ENCODE results near the gene CAMTA1. TPM values are rescaled to one million over a fixed set of nuclear protein-coding genes. Genes with fewer than 3 reads are reported as not detected.
A peak's percentile ranks its signal among the peaks of the same experiment; 100 is the strongest.

CAMTA1 gene
- total and polyA plus RNA-seq, 8 donors: 42.8 to 213 (median 118) TPM

- Histone ChIP-seq H3K27me3 (no peaks in the 10 kb centered on the region), H3K27ac (no peak overlapping the region), H3K9me3 (no peaks in the 10 kb centered on the region), H3K36me3 (no peaks in the 10 kb centered on the region), H3K4me3 (no peak overlapping the region), H3K4me1 (no peaks in the 10 kb centered on the region)
- intact Hi-C loops (cut with DNase I; ENCODE audit: low total_unique reads): no loop called here
- TF ChIP-seq CTCF (IDR thresholded peaks at IDR 0.05): no peak
- TF ChIP-seq POLR2AphosphoS5 (IDR thresholded peaks at IDR 0.05): no peak
- TF ChIP-seq EP300 (IDR thresholded peaks at IDR 0.05): no peak
- no peak for TF ChIP-seq POLR2A (IDR thresholded peaks at IDR 0.05)
- WGBS, 5 donors: 85 to 89% (median 86%) methylated on average over 9 of the region's 9 CpGs
- DNase-seq: peak in 1 of 2 donors; percentile 13
These were observed 620.7 kb downstream of the CAMTA1 start for GRCh38 chr1:7405844-7406500.

GRCh38 chr1:7406641-7407543, 621.6 kb downstream of the CAMTA1 start:
- H3K27me3 ChIP-seq: no peaks in the 10 kb centered on the region
- H3K4me1 ChIP-seq: no peaks in the 10 kb centered on the region
- DNase-seq: peak in 1 of 2 donors; percentile 22
- no peak overlapping the region for H3K27ac ChIP-seq
- no peaks in the 10 kb centered on the region for H3K9me3 ChIP-seq
- H3K36me3 ChIP-seq: no peaks in the 10 kb centered on the region
- H3K4me3 ChIP-seq: no peak overlapping the region
- intact Hi-C loops (cut with DNase I; ENCODE audit: low total_unique reads): no loop called here
- TF ChIP-seq POLR2A (IDR thresholded peaks at IDR 0.05) (no peak), POLR2AphosphoS5 (IDR thresholded peaks at IDR 0.05) (no peak), EP300 (IDR thresholded peaks at IDR 0.05) (no peak), CTCF (IDR thresholded peaks at IDR 0.05) (no peak)
- 83 to 92% (median 86%) methylated on average over 12 to 18 of the region's 18 CpGs for WGBS, 5 donors

DNA sequence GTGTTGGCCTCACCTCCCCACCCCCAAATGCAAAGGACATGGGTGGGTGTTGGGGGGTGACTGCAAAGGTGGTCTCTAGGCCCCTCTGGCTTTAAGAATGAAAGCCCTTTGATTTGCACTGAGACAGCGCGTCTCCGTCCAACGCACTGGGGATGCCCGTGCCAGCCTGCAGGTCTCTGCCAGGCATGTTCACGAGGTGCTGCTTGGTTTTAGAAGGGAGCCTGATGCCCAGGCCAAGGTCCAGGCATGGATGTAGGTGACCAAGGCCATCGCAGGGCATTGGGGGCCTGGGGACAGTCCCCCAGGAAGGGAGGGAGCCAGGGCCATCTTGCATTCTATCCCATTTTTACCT, 622.3 kb downstream of the CAMTA1 start:
- H3K9me3 ChIP-seq: no peaks in the 10 kb centered on the region
- H3K27ac ChIP-seq: no peak overlapping the region
- H3K27me3 ChIP-seq: no peaks in the 10 kb centered on the region
- H3K36me3 ChIP-seq: no peaks in the 10 kb centered on the region
- H3K4me1 ChIP-seq: no peaks in the 10 kb centered on the region
- WGBS, 5 donors: 80 to 94% (median 90%) methylated on average over 2 to 7 of the region's 7 CpGs
- intact Hi-C loops (cut with DNase I; ENCODE audit: low total_unique reads): no loop called here
- DNase-seq: no peak
- TF ChIP-seq POLR2A (IDR thresholded peaks at IDR 0.05) (no peak), POLR2AphosphoS5 (IDR thresholded peaks at IDR 0.05) (no peak), CTCF (IDR thresholded peaks at IDR 0.05) (no peak), EP300 (IDR thresholded peaks at IDR 0.05) (no peak)
- no peak overlapping the region for H3K4me3 ChIP-seq

DNA sequence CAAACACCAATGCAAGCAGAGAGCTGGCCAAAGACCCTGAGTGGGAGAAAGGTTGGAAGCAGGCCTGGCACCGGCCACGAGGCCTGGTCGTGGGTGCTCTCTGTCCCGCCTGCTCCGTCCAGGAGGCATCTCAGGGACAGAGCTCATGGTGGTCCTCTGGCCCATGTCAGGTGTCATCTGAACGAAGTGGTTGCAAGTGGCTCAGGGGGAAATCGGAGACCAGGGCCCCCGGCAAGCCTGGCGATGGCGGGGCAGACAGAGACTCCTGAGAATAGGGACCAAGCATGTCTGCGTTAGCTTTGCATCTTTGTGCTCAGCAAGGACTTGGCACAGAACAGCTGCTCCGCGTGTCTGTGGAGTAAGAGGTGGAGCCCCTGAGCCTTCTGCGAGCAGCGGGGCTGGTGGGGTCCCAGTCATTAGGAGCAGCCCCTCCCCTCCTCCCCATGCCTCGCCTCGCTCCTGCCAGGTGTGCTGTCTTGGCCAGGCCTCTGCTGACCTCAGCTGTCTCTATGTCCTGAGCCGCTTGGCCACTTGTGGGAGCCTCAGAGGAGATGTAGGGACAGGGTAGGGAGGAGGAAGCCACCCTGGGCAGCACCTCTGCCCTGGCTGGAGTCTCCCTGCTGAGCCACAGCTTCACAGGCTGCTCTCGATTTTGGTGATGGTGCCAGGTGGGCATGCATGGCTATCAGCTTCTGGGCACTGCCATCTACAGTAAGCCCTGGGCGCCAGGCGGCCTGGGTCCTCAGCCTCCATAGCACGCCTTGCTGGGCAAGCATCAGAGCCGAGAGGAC, 622.9 kb downstream of the CAMTA1 start:
- no peaks in the 10 kb centered on the region for H3K36me3 ChIP-seq
- intact Hi-C loops (cut with DNase I; ENCODE audit: low total_unique reads): no loop called here
- no peaks in the 10 kb centered on the region for H3K4me1 ChIP-seq
- peak in 1 of 2 donors; percentile 19 for DNase-seq
- H3K9me3 ChIP-seq: no peaks in the 10 kb centered on the region
- H3K27me3 ChIP-seq: no peaks in the 10 kb centered on the region
- H3K27ac ChIP-seq: no peak overlapping the region
- TF ChIP-seq CTCF (IDR thresholded peaks at IDR 0.05) (no peak), POLR2A (IDR thresholded peaks at IDR 0.05) (no peak), EP300 (IDR thresholded peaks at IDR 0.05) (no peak), POLR2AphosphoS5 (IDR thresholded peaks at IDR 0.05) (no peak)
- H3K4me3 ChIP-seq: no peak overlapping the region
- 83 to 89% (median 84%) methylated on average over 17 to 23 of the region's 23 CpGs for WGBS, 5 donors

Measured in stomach (tissue), 9 donors.